ENCODE measurements around the gene TMED4. TPM values are rescaled to one million over a fixed set of nuclear protein-coding genes. Genes with fewer than 3 reads are reported as not detected.

Gene TMED4
- total RNA-seq, 1 experiment from 2014 or later: 67.3 TPM

DNA sequence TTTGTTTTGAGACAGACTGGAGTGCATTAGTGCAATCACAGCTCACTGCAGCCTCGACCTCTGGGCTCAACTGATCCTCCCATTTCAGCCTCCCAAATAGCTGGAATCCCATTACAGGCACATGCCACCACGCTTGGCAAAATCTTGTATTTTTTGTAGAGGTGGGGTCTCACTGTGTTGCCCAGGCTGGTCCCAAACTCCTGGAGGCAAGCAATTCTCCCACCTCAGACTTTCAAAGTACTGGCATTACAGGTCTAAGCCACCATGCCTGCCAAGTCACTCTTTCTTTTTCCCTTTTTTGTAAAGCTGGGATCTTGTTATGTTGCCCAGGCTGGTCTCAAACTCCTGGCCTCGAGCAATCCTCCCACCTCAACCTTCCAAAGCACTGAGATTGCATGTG, 32.6 kb downstream of the TMED4 start:
- no peaks in the 10 kb centered on the region for H3K79me2 ChIP-seq (ENCODE audit: insufficient read depth, low read length)
- RAD21 ChIA-PET (ENCODE audit: low non-redundant PET in 1 of 2, low total read pairs in 2 of 2, uncharacterized antibody in 2 of 2, unreplicated experiment in 2 of 2): no interaction called here
- TF ChIP-seq POLR2A (IDR thresholded peaks at IDR 0.05; ENCODE audit: borderline replicate concordance, extremely low read depth, insufficient read depth, insufficient read length): no peak
- TF ChIP-seq, protein P1, sequence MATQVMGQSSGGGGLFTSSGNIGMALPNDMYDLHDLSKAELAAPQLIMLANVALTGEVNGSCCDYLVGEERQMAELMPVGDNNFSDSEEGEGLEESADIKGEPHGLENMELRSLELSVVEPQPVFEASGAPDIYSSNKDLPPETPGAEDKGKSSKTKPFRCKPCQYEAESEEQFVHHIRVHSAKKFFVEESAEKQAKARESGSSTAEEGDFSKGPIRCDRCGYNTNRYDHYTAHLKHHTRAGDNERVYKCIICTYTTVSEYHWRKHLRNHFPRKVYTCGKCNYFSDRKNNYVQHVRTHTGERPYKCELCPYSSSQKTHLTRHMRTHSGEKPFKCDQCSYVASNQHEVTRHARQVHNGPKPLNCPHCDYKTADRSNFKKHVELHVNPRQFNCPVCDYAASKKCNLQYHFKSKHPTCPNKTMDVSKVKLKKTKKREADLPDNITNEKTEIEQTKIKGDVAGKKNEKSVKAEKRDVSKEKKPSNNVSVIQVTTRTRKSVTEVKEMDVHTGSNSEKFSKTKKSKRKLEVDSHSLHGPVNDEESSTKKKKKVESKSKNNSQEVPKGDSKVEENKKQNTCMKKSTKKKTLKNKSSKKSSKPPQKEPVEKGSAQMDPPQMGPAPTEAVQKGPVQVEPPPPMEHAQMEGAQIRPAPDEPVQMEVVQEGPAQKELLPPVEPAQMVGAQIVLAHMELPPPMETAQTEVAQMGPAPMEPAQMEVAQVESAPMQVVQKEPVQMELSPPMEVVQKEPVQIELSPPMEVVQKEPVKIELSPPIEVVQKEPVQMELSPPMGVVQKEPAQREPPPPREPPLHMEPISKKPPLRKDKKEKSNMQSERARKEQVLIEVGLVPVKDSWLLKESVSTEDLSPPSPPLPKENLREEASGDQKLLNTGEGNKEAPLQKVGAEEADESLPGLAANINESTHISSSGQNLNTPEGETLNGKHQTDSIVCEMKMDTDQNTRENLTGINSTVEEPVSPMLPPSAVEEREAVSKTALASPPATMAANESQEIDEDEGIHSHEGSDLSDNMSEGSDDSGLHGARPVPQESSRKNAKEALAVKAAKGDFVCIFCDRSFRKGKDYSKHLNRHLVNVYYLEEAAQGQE (IDR thresholded peaks at IDR 0.05; ENCODE audit: low read depth): no peak
- TF ChIP-seq SRF (IDR thresholded peaks at IDR 0.05; ENCODE audit: low read depth): no peak
- no peak for TF ChIP-seq FOSL1 (IDR thresholded peaks at IDR 0.05; ENCODE audit: low read depth)
- TF ChIP-seq YY1 (IDR thresholded peaks at IDR 0.05; ENCODE audit: extremely low read depth, insufficient replicate concordance, low read depth, low read length): no peak
- TF ChIP-seq JUND (IDR thresholded peaks at IDR 0.05): no peak
- TF ChIP-seq, protein P2, sequence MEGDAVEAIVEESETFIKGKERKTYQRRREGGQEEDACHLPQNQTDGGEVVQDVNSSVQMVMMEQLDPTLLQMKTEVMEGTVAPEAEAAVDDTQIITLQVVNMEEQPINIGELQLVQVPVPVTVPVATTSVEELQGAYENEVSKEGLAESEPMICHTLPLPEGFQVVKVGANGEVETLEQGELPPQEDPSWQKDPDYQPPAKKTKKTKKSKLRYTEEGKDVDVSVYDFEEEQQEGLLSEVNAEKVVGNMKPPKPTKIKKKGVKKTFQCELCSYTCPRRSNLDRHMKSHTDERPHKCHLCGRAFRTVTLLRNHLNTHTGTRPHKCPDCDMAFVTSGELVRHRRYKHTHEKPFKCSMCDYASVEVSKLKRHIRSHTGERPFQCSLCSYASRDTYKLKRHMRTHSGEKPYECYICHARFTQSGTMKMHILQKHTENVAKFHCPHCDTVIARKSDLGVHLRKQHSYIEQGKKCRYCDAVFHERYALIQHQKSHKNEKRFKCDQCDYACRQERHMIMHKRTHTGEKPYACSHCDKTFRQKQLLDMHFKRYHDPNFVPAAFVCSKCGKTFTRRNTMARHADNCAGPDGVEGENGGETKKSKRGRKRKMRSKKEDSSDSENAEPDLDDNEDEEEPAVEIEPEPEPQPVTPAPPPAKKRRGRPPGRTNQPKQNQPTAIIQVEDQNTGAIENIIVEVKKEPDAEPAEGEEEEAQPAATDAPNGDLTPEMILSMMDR (IDR thresholded peaks at IDR 0.05 in 2 of 3, conservative IDR thresholded peaks at IDR 0.05 in 1 of 3; ENCODE audit: borderline replicate concordance in 1 of 3, insufficient read depth in 1 of 3, low read depth in 2 of 3, low read length in 2 of 3): no peak
- TF ChIP-seq ELF1 (IDR thresholded peaks at IDR 0.05; ENCODE audit: borderline replicate concordance, low read depth): no peak
- no peak for TF ChIP-seq POLR2AphosphoS5 (IDR thresholded peaks at IDR 0.05; ENCODE audit: low read depth, low read length)
- TF ChIP-seq ZFX (IDR thresholded peaks at IDR 0.05): no peak
- TF ChIP-seq SIN3A (IDR thresholded peaks at IDR 0.05; ENCODE audit: low read depth): no peak
- no peak for TF ChIP-seq CBX3 (IDR thresholded peaks at IDR 0.05; ENCODE audit: low read depth)
- no peak for TF ChIP-seq SP1 (IDR thresholded peaks at IDR 0.05; ENCODE audit: low read depth)
- TF ChIP-seq, protein P3, sequence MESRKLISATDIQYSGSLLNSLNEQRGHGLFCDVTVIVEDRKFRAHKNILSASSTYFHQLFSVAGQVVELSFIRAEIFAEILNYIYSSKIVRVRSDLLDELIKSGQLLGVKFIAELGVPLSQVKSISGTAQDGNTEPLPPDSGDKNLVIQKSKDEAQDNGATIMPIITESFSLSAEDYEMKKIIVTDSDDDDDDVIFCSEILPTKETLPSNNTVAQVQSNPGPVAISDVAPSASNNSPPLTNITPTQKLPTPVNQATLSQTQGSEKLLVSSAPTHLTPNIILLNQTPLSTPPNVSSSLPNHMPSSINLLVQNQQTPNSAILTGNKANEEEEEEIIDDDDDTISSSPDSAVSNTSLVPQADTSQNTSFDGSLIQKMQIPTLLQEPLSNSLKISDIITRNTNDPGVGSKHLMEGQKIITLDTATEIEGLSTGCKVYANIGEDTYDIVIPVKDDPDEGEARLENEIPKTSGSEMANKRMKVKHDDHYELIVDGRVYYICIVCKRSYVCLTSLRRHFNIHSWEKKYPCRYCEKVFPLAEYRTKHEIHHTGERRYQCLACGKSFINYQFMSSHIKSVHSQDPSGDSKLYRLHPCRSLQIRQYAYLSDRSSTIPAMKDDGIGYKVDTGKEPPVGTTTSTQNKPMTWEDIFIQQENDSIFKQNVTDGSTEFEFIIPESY (IDR thresholded peaks at IDR 0.05; ENCODE audit: extremely low read depth, insufficient replicate concordance, low read length): no peak
- TF ChIP-seq ZNF274 (IDR thresholded peaks at IDR 0.05; ENCODE audit: low read depth, low read length): no peak
- TF ChIP-seq TCF7L2 (IDR thresholded peaks at IDR 0.05; ENCODE audit: borderline replicate concordance, extremely low read depth, insufficient read depth, insufficient read length): no peak
- TF ChIP-seq RAD21 (IDR thresholded peaks at IDR 0.05; ENCODE audit: low read depth): no peak
- TF ChIP-seq, protein P4, sequence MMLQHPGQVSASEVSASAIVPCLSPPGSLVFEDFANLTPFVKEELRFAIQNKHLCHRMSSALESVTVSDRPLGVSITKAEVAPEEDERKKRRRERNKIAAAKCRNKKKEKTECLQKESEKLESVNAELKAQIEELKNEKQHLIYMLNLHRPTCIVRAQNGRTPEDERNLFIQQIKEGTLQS (IDR thresholded peaks at IDR 0.05): no peak
- no peak for TF ChIP-seq CEBPB (IDR thresholded peaks at IDR 0.05; ENCODE audit: low read depth)
- TF ChIP-seq EGR1 (IDR thresholded peaks at IDR 0.05; ENCODE audit: low read depth): no peak

More for the DNA sequence above, 32.6 kb downstream of the TMED4 start:
- Histone ChIP-seq H3K27ac (ENCODE audit: low read depth, low read length) (no peak overlapping the region), H3K9me3 (ENCODE audit: control insufficient read depth in 1 of 2, insufficient read depth in 1 of 2, low read depth in 1 of 2, low read length in 2 of 2) (no peaks in the 10 kb centered on the region), H3K9ac (ENCODE audit: low read length) (no peak overlapping the region), H3K4me2 (ENCODE audit: low read length) (no peak overlapping the region), H2AFZ (ENCODE audit: low read depth, low read length, poor library complexity, severe bottlenecking) (no peak overlapping the region), H3K4me1 (ENCODE audit: control insufficient read depth in 1 of 2, insufficient read depth in 2 of 2, low read length in 2 of 2) (peaks cover 2 to 5% of the 10 kb centered on the region in 2 experiments; a peak in 3 of 4 replicates), H3K27me3 (ENCODE audit: insufficient read depth, low read length) (no peaks in the 10 kb centered on the region), H4K20me1 (ENCODE audit: insufficient read depth) (no peaks in the 10 kb centered on the region), H3K4me3 (replicated peaks in 1 of 2; ENCODE audit: low read depth in 1 of 2, low read length in 2 of 2) (no peak overlapping the region), H3K9me2 (ENCODE audit: insufficient read depth) (no peaks in the 10 kb centered on the region), H3K36me3 (ENCODE audit: control insufficient read depth in 1 of 2, insufficient read depth in 2 of 2, low read length in 2 of 2) (no peaks in the 10 kb centered on the region)
- DNase-seq (ENCODE audit: low read depth, low spot score) (no peak), ATAC-seq (no peak)
- ChIA-PET CTCF (interaction anchor here (1.2 kb wide), 1 partner anchor 15 kb away, joined by 6 read pairs; no protein-coding TSS in a partner anchor), POLR2A (no interaction called here)
- BruUV-seq (replicated peaks): no TSS peak
- intact Hi-C loops (cut with micrococcal nuclease): no loop called here
